Gastroesophageal sphincter (tissue), 3 donors: ENCODE results near the gene KCNAB1.

ENCODE experiments used
- EP300 ChIP-seq: sonication (generic); formaldehyde crosslinking; IDR thresholded peaks from one replicate; pipeline ENCODE4 v1.6.1; 2017; ENCODE audit warnings: antibody characterized with exemption, mild to moderate bottlenecking
- POLR2A ChIP-seq, 2 donors: fragments of 450-650 bp; IDR thresholded peaks; one replicate each; pipeline ENCODE4 v1.6.1; 2017; ENCODE audit warnings: antibody characterized with exemption in 2 of 2, mild to moderate bottlenecking in 2 of 2, moderate library complexity in 1 of 2
- POLR2AphosphoS5 ChIP-seq: sonication (generic); formaldehyde crosslinking; IDR thresholded peaks from one replicate; pipeline ENCODE4 v1.6.1; 2017; ENCODE audit warnings: antibody characterized with exemption
- TF ChIP-seq, protein P1 (sequence below), 4 experiments: fragments of 200-600 bp in 2 of 4; fragments of 450-650 bp in 2 of 4; sonication (generic) in 1 of 4; IDR thresholded peaks; one replicate each; pipeline ENCODE4 v1.5.1; 2017 to 2019; ENCODE audit warnings: antibody characterized with exemption in 4 of 4, mild to moderate bottlenecking in 2 of 4, moderate library complexity in 2 of 4

DNA sequence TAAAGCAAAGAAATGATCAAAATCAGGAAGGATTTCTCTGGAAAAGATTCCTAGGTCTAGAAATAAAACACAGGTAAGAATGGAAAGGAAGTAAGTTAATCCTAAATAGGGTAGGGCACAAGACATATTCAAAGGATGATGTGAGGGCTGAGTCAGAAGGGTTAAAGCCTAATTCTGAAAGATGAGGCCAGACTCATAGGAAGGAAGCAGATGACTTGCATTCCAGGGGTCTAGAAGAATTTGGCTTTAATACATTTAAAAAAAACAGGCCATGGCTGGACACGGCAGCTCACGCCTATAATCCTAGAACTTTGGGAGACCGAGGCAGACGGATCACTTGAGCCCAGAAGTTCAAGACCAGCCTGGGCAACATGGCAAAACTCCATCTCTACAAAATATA lies 431.4 kb downstream of the KCNAB1 start:
- TF ChIP-seq, protein P1, sequence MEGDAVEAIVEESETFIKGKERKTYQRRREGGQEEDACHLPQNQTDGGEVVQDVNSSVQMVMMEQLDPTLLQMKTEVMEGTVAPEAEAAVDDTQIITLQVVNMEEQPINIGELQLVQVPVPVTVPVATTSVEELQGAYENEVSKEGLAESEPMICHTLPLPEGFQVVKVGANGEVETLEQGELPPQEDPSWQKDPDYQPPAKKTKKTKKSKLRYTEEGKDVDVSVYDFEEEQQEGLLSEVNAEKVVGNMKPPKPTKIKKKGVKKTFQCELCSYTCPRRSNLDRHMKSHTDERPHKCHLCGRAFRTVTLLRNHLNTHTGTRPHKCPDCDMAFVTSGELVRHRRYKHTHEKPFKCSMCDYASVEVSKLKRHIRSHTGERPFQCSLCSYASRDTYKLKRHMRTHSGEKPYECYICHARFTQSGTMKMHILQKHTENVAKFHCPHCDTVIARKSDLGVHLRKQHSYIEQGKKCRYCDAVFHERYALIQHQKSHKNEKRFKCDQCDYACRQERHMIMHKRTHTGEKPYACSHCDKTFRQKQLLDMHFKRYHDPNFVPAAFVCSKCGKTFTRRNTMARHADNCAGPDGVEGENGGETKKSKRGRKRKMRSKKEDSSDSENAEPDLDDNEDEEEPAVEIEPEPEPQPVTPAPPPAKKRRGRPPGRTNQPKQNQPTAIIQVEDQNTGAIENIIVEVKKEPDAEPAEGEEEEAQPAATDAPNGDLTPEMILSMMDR (IDR thresholded peaks at IDR 0.05) = no peak
- TF ChIP-seq POLR2A (IDR thresholded peaks at IDR 0.05) (no peak), POLR2AphosphoS5 (no peak), EP300 (no peak)
